Adrenal gland (tissue), 5 donors: ENCODE data around the gene BHLHE40.

Source experiments
- CTCF ChIP-seq, 6 experiments: fragments of 450-650 bp in 4 of 6; fragments of 200-600 bp in 2 of 6; sonication (generic) in 1 of 6; IDR thresholded peaks; 1 replicate in 5 of 6; 2 replicates in 1 of 6; pipeline versions ENCODE4 v1.5.1 to v1.8.0; 2016 to 2021; ENCODE audit warnings: antibody characterized with exemption in 6 of 6, mild to moderate bottlenecking in 2 of 6, moderate library complexity in 1 of 6
- POLR2A ChIP-seq, 2 donors: fragments of 450-650 bp; IDR thresholded peaks; one replicate each; pipeline ENCODE4 v1.6.1; 2017; ENCODE audit warnings: antibody characterized with exemption in 2 of 2, mild to moderate bottlenecking in 2 of 2, moderate library complexity in 1 of 2
- donor health status: DM: no; HTN: no; CAD: no.

GRCh38 chr3:4963669-4964570, 15.3 kb upstream of the BHLHE40 start:
- TF ChIP-seq CTCF (IDR thresholded peaks at IDR 0.05) (no peak), POLR2A (IDR thresholded peaks at IDR 0.05) (no peak)
